Islet of Langerhans (tissue), 1 donor: ENCODE results near the gene COMMD6.
"Not testable (repeated sequence)": the region's sequence is repeated elsewhere in the genome, so short reads cannot be mapped to it uniquely, and the experiment has no call there.

ENCODE experiments used
- FAIRE-seq: peaks from one replicate; lab custom pipeline; 2011; peaks lifted over from hg19 to GRCh38; lab: Jason Lieb, UNC

Gene COMMD6

DNA sequence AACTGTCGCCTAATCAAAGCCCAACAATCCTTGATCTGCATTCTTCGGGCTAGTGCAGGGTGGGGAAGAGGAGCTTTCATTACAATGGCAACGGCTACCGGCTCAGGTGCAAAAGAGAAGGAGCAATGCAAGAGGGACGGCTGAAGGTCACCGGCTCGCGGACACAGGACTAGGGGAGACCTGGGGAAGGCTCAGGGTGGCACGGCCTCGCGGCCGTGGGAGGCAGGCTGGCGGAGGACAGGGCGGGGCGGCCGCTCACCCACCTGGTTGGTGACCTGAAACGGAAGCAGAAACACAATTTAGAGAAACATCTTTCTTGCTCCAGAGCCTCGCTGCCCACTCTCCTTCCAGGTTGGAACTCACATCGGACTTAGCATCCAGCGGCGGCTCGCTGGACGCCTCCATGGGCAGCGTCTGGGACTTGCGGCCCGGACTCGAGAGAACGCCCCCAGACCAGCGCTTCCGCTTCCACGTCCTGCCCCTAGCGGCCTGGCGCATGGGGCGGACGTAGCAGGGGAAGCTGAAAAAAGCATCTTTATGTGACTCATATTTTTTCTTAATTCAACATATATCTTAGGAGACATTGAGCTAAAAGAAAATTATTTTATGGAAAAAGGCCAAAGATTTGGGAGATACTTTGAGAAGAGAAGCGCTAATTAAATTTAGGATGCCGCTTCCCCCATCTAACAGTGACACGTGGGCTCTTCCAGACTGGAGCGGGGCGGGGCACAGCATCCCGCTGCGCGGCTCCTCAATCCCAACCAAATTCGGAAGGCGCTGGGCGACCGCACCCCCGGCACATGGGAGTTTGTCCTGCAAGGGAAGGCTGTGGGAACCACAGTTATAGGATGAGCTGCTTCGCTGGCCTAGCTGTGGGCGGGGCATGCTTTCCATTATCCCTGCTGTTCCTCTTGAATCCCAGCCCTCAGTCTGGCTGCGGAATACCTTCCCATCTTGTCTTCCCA, at the start of gene COMMD6:
Gene COMMD6 (minus strand): TSS at position 441 of the 965 bp plus-strand sequence. CDS start 36 bp downstream, at position 405.
- no peak for FAIRE-seq

DNA sequence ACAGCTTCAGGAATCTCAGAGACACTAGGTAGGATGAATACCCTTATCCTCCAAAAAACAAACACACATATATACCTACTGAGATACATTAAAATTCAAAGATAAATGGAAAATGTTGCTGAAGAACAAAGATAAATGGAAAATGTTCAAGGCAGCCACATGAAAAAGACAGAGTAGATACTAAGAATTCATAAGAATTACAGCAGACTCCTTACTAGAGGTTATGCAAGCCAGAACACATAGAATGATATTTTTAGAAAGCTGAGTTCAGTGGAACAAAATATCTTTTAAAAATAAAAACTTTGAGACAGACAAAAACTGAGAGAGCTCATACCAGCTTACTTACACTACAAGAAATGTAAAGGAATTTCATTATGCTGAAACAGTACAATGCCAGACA, 47.5 kb upstream of the COMMD6 start:
- FAIRE-seq, result no peak

DNA sequence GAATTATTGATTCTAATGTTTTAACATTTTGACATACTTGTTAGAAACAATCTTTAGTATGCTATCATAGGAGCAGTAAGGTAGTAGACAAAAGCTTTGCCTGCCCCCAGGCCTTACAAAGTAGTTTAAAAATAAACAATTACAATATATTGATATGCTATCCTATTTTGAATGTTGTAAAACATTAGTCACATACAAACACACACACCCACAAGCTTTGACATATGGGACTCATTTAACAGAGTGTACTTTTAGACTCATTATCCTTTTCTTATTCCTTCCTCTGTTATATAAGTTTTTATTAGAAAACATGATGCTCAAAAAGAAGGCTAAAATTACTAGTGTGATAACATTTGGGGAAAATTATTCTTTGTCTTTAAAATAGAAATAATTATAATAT, 45.5 kb upstream of the COMMD6 start:
- FAIRE-seq, result no peak

GRCh38 chr13:75581874-75582640, 44.4 kb upstream of the COMMD6 start:
- FAIRE-seq, result no peak

DNA sequence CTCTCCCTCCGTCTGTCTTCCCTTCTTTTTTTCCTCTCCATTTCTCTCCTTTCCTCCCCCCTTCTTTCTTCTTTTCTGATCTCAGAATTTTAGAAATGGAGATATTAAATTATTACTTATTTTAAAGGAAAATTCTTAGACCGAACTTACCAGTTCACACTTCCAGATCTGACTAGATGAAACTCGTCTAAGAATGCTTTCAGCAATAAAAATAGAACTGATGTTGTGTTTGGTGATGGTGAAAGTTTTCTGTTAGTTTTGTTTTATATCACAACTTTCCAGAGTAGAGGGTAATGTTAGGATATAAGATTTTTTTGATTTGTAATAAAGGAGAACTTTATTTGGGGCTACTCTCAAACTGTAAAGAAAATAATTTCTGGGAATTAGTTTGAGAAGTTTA, 41.9 kb upstream of the COMMD6 start:
- no peak for FAIRE-seq

DNA sequence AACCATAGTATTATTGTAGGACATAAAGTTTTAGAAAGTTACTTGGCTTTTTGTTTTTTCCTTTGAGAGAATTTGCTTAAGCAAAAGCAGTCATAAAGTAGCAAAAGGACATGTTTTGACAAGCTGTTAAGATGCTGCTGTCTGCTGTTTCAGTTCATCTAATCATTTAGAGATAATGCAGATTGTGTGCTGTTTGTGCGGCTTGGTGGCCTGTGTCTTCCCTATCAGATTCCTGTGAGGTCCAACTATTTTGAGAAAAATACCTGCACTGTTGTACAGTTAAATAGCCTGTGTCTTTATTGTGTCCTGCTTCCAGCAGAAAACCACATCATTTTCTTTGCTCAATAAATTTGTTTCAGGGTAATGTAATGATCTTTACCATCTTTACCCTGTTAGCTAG, 31.9 kb upstream of the COMMD6 start:
- no peak for FAIRE-seq

DNA sequence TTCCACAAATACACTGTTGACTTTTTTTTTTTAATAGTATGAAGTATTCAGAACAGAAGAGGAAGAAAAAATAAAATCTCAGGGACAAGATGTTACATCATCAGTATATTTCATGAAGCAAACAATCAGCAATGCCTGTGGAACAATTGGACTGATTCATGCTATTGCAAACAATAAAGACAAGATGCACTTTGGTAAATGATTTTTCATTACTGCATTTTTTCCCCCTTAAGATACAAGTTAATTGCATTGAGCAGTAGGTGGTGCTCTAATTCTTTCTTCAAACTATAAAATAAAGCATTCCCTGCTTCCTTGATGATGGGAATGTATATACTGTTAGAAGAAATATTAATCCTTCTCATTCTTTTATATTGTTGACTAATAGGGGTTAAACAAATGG, 29.0 kb upstream of the COMMD6 start:
- FAIRE-seq, result peak; percentile 94

GRCh38 chr13:75558145-75558840, 20.7 kb upstream of the COMMD6 start:
- peak; percentile 69 for FAIRE-seq

DNA sequence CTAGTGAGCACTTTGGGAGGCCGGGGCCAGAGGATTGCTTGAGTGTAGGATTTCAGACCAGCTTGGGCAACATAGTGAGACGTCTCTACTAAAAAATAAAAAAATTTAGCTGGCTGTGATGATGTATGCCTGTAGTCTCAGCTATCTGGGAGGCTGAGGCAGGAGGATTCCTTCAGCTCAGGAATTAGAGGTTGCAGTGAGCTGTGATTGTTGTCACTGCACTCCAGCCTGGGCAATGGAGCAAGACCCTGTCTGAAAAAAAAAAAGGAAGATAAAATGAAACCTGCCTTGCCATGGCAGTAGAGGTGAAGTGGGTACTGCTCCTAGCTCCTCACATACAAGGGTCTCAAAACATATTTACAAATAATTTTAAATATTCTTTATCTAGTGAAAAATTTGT, 19.3 kb upstream of the COMMD6 start:
- FAIRE-seq, result no peak

- FAIRE-seq, result no peak
Observed at GRCh38 chr13:75555836-75556235, 18.2 kb upstream of the COMMD6 start.

DNA sequence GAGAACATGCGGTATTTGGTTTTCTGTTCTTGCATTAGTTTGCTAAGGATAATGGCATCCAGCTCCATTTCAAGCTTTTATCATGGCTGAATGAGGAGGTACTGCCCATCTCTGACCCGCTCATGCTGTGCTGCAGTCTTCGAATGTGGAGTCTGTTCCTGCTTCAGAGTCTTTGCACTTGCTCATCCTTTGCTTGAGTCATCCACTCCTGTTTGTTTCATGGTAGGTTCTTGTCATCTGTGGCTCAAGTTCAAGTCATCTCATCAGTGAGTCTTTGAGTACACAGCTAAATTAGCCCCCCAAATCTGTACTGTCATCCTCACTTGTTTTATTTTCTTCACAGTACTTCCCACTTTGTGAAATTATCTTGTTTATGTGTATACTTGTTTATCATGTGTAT, 17.3 kb upstream of the COMMD6 start:
- FAIRE-seq, result no peak

DNA sequence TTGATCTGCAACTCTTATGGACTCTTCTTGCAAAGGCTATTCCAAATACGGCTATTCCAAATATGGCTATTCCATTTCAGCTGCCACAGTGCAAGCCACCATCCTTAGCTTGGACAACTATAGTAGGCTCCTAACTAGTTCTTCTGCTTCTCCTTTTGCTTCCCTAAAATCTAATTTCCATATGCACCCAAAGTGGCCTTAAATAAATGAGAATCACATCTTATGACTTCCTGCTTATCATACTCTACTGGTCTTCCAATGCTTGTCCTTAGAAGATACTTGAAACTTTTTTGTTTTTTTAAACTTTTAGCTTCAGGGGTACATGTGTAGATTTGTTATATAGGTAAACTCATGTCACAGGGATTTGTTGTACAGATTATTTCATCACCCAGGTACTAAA, 16.8 kb upstream of the COMMD6 start:
- no peak for FAIRE-seq

- FAIRE-seq, result no peak
Observed at GRCh38 chr13:75550159-75550567, 12.5 kb upstream of the COMMD6 start.

DNA sequence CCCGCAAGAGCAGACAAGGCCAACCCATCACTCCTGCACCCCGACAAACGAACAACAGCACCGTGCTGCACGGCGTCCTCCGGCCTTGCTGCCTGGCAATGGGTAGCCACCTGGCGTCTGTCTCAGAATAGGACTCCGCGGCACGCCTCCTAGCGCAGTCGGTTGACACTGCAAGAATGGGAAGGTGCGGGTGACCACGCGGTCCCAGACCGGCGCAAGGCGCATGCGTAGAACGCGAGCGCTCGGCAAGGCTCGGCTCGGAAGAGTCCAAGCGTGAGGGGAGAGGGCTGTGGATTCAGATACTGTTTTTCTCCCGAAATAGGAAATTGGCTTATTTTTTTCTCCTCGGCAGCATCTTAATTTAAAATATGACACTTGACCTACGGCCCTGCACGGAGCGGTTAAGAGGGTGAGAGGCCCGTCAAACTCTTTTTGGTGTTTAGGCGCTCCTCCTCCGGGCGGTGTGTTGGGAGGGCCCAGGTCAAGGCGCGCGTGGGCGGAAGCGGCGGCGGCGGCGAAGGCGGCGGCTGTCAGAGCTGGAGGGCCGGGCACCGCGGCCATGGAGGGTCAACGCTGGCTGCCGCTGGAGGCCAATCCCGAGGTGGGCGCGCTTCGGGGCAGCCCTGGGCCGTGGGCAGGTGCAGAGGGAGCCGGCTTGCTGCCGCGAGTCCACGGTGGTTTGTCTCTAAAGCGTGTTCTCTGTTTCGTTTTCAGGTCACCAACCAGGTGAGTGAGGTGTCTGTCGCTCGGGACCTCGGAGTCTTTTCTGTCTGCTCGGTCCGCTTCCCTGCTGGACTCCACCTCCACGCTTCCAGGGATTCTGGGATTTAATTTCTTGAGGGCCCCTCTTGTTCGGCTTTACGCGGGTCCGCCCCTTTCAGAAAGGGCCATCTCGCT, 11.9 kb upstream of the COMMD6 start, which contains the start of gene UCHL3:
Gene UCHL3 (plus strand): TSS at position 530 of the 897 bp plus-strand sequence. CDS start 30 bp downstream, at position 560.
- peak; percentile 94 for FAIRE-seq

DNA sequence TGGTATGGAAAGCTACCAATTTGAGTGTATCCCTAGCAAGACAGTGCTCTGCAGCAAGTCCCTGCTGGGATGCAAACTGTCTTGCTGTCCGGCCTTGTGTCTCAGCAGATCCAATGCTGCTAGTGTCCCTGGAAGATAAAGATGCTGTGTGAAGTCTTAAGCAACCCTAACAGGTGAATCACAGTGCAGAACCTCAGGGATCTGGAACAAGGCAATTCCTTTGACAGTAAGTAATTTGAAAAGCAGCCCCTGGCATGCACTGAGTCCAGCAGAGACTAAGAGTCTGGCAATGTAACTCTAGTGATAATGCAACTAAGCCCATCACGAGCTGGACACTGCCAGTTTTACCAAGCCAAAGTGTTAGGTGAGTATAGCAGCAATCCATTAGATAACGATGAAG, 10.3 kb upstream of the COMMD6 start:
- FAIRE-seq, result no peak

DNA sequence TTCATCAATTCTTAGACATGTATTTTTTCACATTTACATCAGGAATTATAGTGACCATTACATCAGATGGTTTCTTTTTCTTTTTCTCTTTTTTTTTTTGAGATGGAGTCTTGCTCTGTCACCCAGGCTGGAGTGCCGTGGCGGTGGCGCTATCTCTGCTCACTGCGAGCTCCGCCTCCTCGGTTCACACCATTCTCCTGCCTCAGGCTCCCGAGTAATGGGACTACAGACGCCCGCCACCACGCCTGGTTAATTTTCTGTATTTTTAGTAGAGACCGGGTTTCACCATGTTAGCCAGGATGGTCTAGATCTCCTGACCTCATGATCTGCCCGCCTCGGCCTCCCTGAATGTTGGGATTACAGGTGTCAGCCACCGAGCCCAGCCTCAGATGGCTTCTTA, 7.7 kb upstream of the COMMD6 start:
- not testable (repeated sequence) for FAIRE-seq

GRCh38 chr13:75544681-75545330, 7.2 kb upstream of the COMMD6 start:
- FAIRE-seq, result no peak

DNA sequence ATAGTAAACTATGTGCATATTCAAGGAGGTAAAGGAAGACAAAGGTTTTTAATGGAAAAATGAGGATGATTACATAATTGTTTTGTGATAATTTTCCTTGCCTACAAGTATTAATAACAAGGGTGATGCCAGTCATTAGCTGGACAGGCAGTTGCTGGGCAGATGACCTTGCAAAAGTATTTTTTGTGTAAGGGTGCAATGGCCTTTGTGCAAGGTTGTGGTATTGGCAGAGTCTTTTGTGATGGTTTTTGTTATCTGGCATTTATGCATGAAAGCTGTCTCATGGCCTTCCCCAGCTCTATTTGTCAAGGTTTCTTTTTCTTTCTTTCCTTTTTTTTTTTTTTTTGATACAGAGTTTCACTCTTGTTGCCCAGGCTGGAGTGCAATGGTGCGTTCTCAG, 4.3 kb upstream of the COMMD6 start:
- no peak for FAIRE-seq

DNA sequence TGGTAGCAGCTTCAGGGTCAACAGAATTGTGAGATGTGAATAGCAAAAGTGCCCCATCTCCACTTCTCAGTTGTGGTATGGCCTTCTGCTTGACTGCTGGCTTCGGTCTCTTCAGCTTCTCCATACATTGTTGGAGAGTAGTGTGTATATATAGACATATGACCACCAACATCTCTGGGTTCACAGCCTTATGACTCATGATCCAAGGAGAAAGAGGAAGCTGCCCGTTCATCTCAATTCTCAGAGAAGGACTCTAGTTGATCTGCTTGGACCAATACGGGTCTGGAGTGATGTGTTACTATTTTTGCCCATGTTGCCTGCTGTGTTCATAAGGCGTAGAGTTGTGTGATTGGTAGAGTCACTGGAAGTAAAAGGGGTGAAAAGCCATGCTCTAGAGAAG, 3.6 kb upstream of the COMMD6 start:
- FAIRE-seq, result no peak

GRCh38 chr13:75533861-75534260, 3.8 kb downstream of the COMMD6 start:
- FAIRE-seq, result no peak

DNA sequence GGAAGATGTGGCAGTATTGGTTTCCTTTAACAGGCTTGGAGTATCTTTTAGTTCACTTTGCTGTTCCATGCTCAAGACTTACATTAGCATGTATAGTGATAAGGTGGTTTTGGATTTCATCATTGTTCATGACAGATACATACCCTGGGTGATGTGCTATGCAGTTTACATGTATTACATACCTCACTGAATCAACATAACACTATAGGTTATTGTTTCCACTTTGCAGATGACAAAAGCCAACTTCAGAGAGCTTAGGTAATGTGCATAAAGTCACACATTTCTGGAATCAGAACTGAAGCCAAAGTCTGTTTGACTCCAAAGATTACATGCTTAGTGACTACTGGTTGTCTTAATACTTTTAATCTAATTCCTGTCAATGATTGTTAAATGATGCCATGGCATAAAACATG, 7.1 kb downstream of the COMMD6 start:
- FAIRE-seq, result no peak
